Measurements from ENCODE around the gene BLM.
"Not testable (repeated sequence)": the region's sequence is repeated elsewhere in the genome, so short reads cannot be mapped to it uniquely, and the experiment has no call there.

BLM gene

GRCh38 chr15:90823455-90823974 is 106.4 kb downstream of the BLM start:
- DNase-seq = no peak

GRCh38 chr15:90825115-90825899 is 108.2 kb downstream of the BLM start:
- not testable (repeated sequence) for DNase-seq

- not testable (repeated sequence) for DNase-seq
Observed at GRCh38 chr15:90826206-90826885, 109.2 kb downstream of the BLM start.

GRCh38 chr15:90826886-90827435 is 109.8 kb downstream of the BLM start:
- no peak for DNase-seq

- no peak for DNase-seq
Observed at GRCh38 chr15:90828111-90828510, 111.0 kb downstream of the BLM start.

GRCh38 chr15:90829126-90829525 is 112.0 kb downstream of the BLM start:
- DNase-seq = no peak

GRCh38 chr15:90829942-90830440 is 112.8 kb downstream of the BLM start:
- no peak for DNase-seq

- DNase-seq = no peak
Observed at GRCh38 chr15:90834626-90835025, 117.5 kb downstream of the BLM start.

GRCh38 chr15:90836296-90836871 is 119.2 kb downstream of the BLM start:
- DNase-seq = no peak

- DNase-seq = no peak
Observed at GRCh38 chr15:90837094-90837493, 119.9 kb downstream of the BLM start.

GRCh38 chr15:90838139-90838538 is 121.0 kb downstream of the BLM start:
- peak; percentile 76 for DNase-seq

- no peak for DNase-seq
Observed at GRCh38 chr15:90838544-90838943, 121.4 kb downstream of the BLM start.

- DNase-seq = no peak
Observed at GRCh38 chr15:90839187-90840071, 122.3 kb downstream of the BLM start.

GRCh38 chr15:90840157-90840855 is 123.2 kb downstream of the BLM start:
- no peak for DNase-seq

GRCh38 chr15:90840954-90841353 is 123.8 kb downstream of the BLM start:
- DNase-seq = no peak

- DNase-seq = no peak
Observed at GRCh38 chr15:90844696-90845095, 127.5 kb downstream of the BLM start.

- DNase-seq = no peak
Observed at GRCh38 chr15:90845201-90845949, 128.2 kb downstream of the BLM start.

GRCh38 chr15:90849424-90849823 is 132.3 kb downstream of the BLM start:
- not testable (repeated sequence) for DNase-seq

GRCh38 chr15:90851114-90851513 is 134.0 kb downstream of the BLM start:
- DNase-seq = peak; percentile 37

GRCh38 chr15:90851940-90852339 is 134.8 kb downstream of the BLM start:
- no peak for DNase-seq

GRCh38 chr15:90855139-90855538 is 138.0 kb downstream of the BLM start:
- DNase-seq = no peak
